Measurements from ENCODE around the gene TBX5.
"Not testable (repeated sequence)": the region's sequence is repeated elsewhere in the genome, so short reads cannot be mapped to it uniquely, and the experiment has no call there.

The TBX5 gene

DNA sequence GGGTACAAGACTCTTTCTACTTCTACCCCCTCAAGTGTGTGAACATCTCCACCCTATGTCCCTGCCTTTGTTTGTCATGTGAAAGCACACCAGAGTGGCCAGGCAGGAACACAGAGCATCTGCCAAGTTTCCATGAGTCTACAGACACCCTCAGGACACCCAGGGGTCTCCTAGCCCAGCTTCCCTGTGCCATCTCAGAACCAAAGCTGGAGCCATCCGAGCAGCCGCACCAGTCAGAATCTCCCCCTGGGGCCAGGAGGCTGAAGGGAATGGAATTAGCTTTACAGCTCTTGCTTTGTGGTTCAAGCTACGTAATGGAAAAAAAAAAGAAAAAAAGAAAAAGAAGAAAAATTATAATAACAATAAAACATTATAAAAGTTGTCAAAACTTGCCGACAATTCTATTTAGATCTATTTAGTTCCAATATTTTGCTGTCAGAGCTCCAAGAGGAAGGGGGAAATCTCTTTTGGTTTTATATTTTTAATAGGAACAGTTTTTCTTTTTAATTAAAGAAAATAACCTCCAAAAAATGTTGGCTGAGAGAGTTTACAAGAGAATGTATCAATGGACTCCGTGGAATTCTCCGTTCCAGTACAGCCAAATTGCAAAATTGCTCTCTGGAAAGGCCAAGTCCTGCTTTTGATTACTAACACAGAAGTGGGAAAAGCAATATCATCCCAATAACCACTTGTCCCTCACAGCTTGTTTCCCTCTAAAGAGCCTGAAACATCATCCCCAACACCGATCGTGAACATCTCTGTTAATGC, 37.1 kb downstream of the TBX5 start:
- no peak for DNase-seq

DNA sequence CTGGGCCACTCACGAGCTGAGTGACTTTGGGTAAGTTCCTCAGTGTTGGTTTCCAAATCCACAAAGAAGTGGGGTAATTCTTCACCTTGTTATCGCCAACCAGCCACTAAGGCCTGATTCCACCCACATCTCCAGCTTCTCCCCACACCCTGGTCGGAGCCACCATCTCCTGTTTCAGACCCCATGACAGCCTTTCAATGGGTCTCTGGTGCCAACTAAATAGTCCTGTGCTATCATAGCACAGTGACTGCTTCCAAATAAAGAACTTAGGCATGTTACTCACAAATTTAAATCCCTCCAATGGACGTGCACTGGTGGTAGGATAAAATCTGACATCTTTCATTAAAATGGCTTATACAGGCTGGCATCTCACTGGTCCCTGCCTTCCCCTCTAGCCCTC, 44.0 kb downstream of the TBX5 start:
- DNase-seq = no peak

DNA sequence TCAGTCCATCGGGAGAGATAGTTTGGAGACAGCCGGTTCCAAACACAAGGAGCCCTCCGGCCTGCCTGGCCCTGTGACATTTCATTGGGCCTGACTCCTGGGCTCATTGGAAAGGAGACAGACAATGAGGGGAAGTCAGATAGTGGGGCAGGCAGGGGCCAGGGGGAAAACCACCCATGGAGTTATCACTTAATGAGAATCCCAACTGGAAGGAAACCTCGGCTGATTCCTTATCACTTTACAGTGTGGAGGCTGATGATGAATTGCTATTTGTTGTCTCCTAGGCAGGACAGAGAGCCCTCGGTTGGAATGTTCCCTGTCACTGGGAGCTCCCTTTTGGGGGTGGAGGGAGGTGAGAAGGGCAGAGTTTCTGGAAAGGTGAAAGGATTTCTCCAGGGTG, 44.4 kb downstream of the TBX5 start:
- no peak for DNase-seq

DNA sequence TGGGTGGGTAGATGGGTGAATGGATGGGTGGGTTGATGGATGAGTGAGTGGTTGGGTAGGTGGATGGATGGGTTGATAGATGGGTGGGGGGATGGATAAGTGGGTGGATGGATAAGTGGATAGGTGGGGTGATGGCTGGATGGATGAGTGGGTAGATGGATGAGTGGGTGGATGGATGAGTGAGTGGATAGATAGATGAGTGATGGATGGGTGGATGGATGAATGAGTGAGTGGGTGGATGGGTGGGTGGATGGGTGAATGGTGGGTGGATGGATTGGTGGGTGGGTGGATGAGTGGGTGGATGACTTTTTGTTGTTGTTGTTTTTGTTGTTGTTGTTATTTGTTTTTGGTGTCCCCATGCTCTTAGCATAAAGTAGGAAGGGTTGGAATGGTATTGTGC, 45.5 kb downstream of the TBX5 start:
- no peak for DNase-seq

DNA sequence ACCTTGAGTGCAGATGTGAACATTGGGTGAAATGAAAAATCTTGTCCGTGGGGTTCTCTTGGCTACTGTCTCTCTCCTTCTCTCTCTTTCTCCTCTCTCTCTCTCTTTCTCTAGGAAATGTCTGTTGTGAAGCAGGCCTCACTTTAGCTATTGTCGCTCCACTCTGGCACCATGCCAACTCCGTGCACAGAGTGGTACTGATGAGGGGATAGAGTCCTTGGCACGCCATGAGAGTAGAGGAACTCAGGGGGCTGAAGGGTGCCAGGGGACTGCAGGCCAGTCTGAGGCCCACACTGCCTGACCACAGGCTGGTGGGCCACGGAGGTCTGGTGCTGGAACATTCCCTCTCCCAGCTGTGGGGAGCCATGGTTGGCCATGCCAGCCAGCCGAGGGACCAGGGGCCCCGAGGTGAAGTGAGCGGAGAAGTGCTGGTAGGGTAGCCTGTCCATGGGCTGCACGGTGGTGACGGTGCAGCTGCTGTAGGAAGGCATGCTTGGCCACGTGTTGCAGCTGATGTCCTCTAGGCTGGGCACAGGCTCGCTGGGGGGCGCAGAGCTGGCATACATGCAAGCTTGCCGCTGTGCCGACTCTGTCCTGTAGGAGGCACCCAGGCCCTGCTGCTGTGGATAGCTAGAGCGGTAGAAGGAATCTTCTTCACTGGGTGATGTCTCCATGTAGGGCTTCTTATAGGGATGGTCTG, 50.4 kb downstream of the TBX5 start:
- DNase-seq = no peak

DNA sequence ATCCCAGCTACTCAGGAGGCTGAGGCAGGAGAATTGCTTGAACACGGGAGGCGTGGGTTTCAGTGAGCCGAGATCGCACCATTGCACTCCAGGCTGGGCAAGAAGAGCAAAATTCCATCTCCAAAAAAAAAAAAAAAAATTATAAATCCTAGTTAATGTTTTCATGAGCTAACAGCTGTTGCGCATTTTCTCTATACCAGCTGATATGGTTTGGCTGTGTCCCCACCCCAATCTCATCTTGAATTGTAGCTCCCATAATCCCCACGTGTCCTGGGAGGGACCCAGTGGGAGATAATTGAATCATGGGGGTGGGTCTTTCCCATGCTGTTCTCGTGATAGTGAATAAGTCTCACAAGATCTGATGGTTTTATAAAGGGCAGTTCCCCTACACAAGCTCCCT, 56.7 kb downstream of the TBX5 start:
- DNase-seq = not testable (repeated sequence)

DNA sequence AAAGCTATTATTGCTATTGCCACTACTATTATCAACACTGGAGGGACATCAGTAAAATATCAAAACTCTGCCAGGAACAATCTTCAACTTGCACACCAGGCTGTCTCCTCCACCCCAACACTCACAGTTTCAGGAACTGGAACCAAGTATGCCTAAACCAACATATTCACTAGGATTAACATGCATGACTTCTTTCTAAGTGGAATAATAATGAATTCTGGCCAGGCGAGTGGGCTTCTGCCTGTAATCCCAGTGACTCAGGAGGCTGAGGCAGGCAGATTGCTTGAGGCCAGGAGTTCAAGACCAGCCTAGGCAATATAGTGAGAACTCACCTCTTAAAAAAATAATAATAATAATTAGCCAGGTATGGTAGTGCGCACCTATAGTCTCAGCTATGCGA, 58.1 kb downstream of the TBX5 start:
- no peak for DNase-seq

DNA sequence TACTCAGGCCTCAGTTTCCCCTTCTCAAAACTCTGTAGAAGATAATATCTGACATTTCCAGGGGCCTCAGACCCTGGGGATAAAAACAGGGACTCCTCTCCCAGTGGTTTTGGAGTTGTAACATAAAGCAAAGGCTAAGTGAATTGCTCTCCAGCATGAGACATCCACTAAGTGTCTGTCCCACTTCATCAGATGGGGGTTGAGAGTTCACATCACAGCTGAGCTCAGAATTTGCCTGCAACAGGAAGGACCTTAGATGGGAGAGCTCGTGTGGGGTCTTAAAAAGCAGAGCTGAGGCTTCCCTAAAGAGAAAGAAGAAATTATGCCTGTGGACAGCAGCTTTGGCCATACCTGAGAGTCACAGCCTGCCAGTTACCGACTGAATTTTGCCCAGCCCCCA, 61.1 kb downstream of the TBX5 start:
- DNase-seq = no peak

DNA sequence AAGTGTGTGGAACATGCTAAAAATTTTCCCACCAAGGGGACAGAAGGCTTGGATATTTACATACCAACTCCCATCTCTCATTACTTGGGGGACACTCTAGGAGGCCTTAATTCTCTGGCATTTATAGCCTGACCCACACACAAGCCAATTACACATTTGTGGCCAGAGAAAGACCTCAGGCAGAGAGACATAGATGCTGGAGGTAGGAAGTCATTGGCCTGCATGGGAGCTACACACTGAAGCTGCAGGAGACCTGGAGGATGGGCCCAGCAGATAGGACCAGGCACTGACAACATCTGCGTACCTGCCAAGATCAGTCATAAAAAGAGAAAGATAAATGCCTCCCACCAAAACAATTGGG, 61.7 kb downstream of the TBX5 start:
- DNase-seq = no peak

DNA sequence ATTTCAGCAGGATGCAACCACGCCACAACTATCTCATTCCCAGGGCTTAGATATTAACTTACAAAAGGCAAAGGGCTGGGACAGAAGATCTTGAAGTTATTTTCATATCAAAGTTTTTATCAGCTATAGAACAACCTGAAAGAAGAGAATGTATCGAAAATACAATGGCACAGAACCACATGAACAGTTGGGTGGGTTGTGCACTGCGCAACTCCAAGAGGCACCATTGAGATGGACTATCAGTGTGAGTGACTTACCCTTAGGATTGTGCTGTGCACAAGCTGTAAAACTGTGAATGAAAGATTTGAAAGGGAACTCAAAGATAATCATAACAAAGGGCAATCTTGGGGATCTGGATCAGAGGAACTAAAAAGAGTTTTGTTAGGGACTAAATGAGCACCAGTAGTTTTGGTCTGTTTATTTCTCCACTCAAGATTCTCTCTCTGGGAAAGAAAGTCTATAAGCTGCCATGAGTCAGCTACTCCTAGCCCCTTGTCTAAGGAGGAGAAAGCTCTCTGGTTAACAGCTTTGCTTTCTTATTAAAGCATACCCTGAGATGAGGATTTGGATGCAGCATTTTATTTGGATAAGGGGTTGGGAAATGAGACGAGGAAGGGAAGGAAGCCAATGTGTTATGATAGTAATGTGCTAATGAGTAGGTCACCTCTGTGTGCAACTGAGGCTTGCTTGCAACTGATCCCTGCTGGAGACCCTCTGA, 62.2 kb downstream of the TBX5 start:
- no peak for DNase-seq

DNA sequence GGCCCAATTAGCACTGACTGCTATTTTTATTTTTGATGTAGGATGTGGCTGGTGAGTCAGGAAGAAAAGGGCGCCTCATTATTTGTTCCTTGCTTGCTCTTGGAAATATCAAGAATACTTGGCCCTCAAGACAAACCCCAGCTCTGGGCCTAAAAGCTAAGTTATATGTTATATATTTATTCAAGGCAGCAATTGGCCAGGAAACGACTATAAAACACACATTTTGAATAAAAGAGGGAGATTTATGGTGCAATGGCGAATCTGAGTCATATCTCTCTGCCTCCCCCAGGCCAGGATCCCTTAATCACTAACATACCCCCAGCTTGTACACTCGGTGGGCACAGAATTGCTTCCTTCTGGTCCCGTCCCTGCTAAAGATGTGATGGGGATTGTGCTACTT, 63.3 kb downstream of the TBX5 start:
- no peak for DNase-seq

DNA sequence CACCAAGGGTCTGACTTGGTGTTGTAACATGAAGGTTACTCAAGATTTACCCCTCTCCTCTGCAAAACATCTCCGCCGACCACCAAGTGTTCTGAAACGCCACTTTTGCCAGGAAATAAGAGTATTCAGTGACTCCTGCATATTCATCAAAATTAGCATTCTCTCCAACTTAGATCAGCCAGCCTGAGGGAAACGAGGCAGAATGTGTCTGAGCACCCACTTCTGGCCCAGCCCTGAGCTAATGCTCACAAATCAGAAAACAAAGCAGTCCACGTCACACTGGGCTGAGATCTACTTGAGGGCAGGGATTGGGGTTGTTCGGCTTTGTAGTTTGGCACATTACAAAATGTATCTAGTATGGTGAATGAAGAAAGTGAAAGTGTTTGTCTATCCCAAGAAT, 64.3 kb downstream of the TBX5 start:
- DNase-seq = no peak

DNA sequence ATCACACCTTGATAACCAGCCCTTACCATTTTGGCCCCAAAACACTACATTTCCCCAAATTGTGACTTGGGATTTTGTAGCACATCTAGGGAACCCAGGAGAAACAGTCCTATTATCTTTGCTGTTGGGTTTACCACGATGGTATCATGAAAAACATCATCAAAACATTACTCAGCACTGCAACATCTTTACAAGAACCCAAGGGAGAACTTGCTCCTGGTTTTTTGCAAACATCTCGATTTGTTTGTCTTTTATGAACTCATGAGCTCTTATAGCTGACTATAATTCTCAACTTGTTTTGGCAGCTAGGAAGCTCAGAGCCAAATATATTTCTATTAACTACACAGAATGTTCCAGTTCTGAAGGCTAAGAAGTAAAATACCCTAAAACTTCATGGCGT, 65.7 kb downstream of the TBX5 start:
- DNase-seq = no peak

DNA sequence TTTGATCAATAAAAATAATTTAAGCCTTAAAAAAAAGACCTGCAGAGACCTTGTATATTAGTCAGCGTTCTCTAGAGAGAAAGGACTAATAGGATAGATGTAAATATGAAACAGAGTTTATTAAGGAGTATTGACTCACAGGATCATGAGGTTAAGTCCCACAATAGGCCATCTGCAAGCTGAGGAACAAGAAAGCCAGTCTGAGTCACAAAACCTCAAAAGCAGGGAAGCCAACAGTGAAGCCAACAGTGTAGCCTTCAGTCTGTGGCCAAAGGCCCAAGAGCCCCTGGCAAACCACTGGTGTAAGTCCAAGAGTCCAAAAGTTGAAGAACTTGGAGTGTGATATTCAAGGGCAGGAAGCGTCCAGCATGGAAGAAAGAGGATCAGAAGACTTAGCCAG, 66.3 kb downstream of the TBX5 start:
- no peak for DNase-seq

DNA sequence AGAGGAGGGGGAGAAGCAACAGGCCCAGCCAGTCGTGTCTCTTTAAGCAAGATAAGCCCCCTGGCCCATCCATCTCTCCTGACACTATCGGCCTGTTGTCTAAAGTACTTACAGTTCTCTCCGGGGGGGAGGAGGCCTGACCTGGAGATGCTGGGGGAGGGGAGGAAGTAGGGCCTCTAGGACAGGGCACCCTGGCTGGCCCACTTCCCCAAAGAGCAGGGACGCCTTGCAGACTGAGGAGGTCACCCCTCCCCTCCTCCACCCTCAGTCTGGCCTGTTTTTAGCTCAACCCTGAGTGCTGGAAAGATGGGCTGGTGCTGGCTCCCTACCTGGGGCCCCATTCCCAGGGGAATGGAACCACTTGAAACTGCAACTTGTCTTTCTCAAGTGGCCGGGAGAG, 70.3 kb downstream of the TBX5 start:
- DNase-seq = no peak

DNA sequence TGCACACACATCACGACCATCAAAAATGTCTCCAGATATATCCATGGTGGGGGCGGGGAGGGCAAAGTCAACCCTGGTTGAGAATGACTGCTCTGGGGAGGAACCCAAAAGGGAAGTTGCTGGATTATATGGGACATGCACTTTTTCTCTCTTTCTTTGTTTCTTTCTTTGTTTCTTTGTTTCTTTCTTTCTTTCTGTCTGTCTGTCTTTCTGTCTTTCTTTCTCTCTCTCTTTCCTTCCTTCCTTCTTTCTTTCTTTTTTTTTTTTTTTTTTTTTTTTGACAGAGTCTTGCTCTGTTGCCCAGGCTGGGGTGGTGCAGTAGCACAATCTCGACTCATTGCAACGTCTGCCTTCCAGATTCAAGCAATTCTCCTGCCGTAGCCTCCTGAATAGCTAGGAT, 71.5 kb downstream of the TBX5 start:
- DNase-seq = no peak

DNA sequence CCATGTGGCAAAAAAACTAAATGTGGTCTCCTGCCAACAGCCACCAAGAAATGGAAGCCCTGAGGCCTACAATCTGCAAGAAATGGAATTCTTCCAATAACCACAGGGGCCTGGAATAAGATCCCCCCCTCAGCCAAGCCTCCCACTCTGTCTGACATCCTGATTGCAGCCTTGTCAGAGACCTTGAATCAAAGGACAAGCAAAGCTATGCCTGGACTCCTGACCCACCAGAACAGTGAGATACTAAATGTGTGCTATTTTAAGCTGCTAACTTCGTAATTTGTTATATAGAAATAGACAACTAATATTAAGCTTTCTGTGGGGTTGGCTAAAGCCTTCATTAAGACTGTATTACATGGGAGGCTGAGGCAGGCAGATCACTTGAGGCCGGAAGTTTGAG, 77.7 kb downstream of the TBX5 start:
- DNase-seq = no peak

DNA sequence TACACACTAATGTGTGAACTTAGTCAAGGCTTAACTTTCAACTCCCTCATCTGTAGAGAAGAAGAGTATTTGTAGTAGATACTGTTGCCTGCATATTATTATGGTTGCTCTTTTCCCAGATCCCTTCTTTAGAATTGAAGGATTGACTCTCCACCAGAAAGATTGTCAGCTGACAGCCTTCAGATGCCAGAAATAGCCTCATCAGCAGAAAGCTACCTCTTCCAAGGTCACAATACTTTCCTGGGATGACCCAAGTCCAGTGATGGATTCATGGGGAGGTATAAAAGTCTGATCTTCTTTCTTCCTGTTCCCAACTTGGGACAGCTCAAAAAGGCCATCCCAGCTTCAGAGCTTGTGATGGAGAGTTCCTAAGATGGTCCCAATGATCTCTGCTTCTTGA, 78.2 kb downstream of the TBX5 start:
- DNase-seq = no peak

DNA sequence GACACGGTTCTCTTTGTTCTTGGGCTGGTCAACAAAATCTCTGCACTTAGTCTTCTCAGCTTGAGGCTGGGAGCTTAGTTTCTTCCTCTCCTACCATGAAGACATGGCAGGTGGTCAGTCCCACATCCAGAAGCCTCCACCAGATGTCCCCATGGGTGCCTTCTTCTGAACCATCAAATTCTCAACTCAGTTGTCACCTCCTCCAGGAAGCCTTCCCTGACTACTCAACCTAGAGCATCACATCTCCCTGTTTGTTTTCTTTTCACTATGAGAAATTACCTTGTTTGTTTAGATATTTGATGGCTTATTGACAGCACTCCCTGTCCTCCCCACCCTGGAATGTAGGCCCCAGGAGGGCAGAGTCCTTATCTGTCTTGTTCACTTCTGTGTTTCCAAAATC, 84.4 kb downstream of the TBX5 start:
- DNase-seq = no peak

DNA sequence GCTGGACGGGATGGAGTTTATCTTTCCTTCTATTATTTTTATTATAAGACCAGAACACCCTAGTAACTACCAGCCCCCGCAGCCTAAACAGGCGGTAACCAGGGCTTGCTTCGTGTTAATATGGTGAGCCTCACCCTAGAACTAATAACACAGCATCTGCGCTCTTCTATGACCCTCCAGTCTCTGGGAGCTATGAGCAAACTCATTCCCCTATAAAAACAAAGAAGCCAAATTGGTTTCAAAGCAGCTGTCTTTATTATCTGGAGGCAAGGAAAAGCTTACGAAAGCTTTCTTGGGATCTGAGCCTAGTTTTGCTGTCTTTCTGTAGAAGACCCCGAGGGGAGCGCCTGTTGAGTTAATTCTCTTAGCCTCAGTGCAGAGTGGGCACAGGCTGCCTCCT, 85.0 kb downstream of the TBX5 start:
- DNase-seq = no peak

DNA sequence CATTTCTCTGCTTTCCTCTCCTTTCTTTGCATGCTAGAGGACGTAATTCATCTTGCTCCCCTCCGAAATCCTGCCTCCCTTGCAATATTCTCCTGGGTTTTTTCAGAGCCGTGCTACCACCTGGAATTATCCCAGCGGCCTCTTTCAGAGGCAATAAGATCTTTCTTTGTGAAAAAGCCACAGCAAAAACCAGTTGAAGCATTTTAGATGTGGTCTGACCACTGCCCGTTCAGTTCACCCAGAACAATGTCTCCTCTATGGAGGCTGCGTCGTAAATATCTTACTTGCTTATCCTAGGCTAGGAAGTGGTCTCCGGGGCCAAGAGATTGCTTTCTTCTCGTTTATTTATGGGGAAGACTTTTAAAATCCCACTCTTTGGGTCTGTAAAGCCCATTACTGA, 85.8 kb downstream of the TBX5 start:
- DNase-seq = no peak

DNA sequence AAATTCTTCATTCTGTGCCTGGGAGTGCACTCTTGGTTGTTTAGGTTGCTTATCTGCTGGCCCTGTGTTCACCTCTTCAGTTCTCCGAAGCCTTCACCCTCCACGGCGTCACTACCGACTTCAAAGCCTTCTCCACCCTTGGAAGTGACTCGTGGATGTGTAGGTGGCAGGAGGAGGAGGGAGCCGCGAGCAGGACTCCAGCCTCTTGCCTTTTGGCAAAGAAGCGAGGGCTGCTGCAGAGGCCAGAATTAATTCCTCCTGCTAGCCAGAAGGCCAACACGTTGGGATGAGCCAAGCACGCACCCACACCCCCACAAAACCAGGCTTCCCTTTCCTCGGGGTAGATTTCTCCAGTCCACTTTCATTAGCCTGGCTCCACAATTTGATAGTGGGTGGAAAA, 86.5 kb downstream of the TBX5 start:
- no peak for DNase-seq

DNA sequence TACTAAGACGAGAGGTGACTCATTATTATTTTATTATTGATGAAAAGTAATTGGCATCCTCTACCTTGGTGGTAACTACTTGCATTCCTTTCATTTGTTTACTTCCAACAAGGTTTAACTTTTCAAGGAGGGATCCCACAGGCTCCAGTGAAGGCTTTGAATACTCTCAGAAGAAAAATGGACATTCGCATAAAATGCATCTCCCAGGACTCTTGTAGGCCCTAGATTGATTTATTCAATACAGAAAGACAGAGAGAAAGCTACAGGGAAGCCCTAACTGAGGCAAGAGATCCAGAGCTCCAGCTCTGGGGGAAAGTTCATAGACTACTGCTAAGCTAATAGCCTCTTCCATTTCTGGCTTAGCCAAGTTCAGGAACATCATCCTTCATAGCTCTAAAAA, 87.0 kb downstream of the TBX5 start:
- no peak for DNase-seq

DNA sequence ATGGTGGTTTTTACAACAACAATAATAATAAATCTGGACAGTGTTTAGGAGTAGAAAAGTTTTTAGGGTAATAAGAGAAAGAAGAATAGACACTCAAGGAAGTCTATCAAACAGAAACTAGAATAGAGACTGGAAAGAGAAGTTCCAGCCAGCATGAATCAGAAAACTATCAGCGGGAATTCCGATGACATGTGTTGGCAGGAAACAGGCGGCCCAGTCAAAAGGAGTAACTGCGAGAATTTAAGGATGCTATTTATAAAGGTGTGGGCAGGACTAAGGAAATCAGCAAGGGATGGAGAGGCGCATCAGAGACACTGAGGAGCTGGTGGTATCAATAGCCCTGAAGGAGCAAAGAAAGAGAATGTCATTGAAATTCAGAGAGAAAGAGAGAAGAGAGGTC, 89.9 kb downstream of the TBX5 start:
- DNase-seq = no peak

Data from NCI-H2029 (cell line).